HG02571 (cell line): ENCODE data around the gene YLPM1.

Experiments used
- ATAC-seq: cut with Tn5 transposase; IDR thresholded peaks from one replicate; pipeline ENCODE4 v1.9.1; 2021; ENCODE audit warnings: mild to moderate bottlenecking, moderate library complexity; ENCODE audit not compliant: unreplicated experiment

The YLPM1 gene

DNA sequence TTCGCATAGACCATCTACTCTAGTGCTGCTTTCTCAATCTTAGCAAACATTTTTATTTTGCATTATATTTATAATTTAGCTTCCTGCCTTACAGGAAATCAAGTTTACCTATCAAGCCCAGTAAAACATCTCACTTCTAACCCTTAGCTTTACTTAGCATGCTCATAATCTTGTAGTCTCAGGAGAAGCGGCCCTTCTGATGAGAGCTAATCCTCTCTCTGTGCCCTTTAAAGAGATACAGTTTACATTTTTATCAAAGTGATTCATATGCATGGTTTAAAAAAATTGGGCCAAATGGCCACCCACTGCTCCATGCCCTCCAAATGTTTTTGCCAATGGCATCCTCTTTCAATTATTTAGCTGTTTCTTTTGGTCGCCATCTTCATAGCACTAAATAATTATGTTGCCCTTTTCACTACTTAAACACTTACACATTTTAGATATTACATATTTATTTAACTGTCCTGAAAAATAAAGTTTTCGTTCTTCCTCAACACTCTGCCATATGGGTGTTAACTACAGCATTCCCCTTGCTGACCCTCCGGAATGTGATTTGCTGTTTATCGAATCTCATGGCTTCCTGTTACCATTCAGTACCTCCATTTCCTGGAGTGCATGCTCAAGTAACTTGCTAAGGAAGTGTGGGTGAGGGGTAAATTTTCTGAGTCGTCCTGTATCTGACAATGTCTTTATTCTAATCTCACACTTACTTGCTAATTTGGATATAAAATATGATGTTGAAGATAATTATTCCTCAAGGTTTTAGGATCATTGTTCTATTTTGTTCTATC lies 29.3 kb downstream of the YLPM1 start:
- ATAC-seq = no peak

DNA sequence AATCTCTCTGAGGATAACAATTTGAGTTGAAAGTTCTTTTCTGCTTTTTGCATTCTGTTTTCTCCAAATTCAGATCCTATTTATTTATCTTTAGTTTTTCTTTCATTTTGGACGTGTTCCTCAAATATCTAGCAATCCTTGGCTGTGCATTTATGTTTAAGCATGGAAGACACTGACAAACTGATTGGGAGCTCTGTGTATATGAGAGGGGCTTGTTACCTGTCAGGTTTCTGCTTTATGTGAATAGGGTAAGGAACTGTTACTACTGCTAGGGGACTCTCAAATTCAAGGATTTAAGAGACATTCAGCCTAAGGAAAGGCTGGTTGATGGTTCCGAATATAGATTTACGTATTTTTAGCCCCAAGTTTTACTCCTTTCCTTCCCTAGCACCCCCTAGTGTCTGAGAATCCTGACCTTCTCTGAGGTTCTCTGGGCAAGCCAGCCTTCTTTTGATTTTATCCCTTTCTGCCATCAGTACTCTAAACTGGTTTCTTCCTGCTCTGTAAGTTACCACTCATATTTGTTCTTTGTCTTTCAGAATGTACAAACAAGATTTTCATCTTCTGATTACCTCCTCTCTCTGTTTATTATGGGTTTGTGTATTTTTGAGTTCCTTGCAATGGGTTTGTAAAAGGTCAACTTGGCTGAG lies 30.5 kb downstream of the YLPM1 start:
- no peak for ATAC-seq

- ATAC-seq = no peak
These were observed 31.8 kb downstream of the YLPM1 start for GRCh38 chr14:74794947-74795346.

DNA sequence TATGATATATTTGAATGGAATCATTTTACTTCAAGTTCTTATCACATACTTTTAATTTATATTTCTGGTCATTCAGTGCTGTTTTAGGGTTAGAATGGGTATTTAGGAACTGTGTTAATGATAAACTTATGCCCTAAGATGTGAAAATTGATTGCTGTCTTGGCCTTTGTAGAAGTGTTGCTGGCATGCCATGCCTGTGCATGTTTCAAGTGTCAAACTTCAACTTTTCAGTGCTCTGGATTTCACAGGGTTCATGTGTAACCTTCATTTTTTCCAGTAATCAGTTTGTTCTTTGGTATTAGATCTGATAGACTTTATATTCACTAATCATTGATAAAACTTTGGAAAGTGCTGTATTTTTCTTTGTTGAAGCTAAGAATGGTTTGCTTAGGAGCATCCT lies 36.6 kb downstream of the YLPM1 start:
- ATAC-seq = no peak

DNA sequence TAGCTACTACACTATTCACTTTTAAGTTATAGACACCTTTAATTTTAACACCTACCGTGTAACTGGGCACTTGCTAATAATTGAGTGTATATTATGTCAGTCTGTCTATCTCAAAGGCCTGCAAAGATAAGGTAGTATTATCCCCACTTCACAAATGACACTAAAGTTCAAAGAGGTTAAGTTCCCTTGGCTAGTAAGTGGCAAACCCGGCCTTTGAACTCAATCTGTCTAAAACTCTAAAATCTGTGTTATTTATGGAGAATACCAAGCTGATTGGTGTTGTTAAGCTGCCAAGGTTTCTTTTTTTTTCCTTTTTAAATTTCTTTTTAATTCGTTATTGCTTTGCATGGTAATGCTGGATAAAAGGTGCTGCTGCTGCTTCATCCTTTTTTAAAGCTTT lies 37.7 kb downstream of the YLPM1 start:
- ATAC-seq = no peak

- no peak for ATAC-seq
These were observed 38.3 kb downstream of the YLPM1 start for GRCh38 chr14:74801396-74801795.

- ATAC-seq = no peak
These were observed 41.2 kb downstream of the YLPM1 start for GRCh38 chr14:74804219-74804825.

DNA sequence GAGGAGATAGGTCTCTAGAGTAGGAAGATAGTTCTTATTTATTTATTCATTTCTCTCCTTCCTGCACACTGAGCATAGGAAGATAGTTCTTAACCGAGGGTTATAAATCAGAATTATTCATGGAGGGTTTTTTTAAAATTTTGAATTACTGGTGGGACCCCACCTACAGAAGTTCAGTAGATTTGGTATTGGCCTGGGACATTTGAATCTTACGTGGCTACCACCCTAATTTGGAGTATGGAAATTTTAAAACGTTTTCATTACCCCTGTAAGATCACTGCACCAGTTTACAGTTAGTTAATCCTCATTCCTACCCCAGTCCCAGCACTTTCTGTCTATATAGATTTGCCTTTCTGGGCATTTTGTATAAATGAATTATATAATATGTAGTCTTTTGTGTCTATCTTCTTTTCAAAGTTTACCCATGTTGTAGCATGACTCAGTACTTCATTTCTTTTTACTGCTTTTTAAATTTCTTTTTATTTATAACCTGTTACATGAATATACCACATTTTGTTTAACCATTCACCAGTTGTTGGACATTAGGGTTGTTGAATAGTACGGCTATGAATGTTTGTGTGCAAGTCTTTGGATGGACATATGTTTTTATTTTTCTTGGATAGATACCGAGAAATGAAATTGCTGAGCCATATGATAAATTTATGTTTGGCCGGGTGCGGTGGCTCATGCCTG lies 44.9 kb downstream of the YLPM1 start:
- ATAC-seq = no peak

- no peak for ATAC-seq
These were observed 53.0 kb downstream of the YLPM1 start for GRCh38 chr14:74816124-74816523.

DNA sequence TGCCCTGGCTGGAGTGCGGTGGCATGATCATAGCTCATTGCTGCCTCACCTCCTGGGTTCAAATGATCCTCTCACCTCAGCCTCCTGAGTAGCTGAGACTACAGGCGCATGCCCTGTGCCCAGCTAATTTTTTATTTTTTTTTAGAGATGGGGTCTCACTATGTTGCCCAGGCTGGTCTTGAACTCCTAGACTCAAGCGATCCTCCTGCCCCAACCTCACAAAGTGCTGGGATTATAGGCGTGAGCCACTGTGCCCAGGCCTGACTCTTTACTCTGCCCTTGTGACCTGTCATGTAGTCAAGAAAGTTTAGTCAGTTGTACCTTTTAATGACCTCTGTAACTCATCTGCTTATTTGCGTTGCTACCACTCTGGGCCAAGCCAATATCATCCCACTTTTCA lies 57.2 kb downstream of the YLPM1 start:
- ATAC-seq = no peak

DNA sequence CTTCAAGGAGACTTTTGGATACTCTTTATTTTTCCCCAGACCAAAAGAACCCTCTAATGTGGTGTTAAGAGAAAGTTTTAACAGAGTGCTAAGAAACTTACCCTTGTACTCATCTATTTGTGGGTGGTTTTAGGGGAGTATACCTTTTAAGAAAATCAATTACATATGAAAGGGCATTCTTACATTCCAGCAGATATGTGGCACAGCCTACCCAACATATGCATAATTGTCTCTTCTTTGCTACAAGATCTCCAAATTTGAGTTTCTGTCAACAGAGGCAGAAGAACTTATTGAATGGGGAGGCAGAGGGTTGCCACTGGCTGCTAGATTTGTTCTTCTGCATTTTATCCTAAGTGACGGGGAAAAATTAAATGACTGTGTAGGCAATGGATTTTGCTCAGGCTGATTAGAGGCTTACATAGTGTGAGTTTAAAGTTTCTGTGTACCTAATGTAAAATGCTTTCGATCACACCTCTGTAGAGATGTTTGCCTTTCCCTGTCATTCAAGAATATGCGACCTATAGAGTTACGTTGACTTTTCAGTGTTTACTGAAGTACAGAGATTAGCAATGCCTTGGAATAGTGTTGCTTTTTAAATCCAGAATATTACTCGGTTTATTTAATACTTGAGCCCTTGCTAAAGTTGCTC lies 58.3 kb downstream of the YLPM1 start:
- no peak for ATAC-seq

DNA sequence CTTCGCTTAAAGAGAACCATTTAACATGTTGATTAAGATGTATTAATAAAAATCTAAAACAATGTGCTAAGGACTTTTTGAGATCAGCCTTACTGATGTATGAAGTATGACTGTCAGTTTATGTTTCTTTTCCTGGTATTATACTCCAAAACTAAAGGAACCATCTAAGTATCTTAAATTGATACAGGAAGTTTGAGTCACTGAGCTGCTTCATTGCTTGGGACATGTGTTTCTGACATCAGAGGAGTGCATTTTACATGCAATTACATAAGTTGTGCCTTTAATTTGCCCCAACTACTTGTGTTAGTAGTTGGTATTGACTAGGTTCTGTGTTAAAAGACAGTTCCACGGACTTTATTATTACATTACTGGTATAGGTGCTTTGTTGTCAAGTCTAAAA lies 61.9 kb downstream of the YLPM1 start:
- no peak for ATAC-seq

DNA sequence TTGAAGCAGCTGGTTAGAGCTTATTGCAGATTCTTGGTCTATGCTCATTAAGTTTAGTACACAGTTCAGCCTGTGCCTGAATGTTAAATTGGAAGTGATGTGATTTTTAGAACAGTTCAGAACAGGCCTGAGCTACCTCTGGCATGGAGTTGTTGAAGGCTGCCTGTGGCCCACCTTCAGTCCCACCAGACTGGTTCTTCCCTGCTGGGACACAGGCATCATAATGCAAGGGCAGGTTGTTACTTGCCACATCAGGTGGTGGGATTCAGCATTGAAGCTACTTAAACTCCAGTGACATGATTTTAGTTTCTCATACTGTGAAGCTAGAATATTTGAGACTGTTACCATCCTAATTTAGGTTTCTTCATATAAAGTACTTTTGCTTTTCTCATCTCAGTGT lies 63.5 kb downstream of the YLPM1 start:
- ATAC-seq = no peak

- no peak for ATAC-seq
These were observed 66.1 kb downstream of the YLPM1 start for GRCh38 chr14:74829251-74829650.

GRCh38 chr14:74832849-74833248 lies 69.7 kb downstream of the YLPM1 start:
- no peak for ATAC-seq

DNA sequence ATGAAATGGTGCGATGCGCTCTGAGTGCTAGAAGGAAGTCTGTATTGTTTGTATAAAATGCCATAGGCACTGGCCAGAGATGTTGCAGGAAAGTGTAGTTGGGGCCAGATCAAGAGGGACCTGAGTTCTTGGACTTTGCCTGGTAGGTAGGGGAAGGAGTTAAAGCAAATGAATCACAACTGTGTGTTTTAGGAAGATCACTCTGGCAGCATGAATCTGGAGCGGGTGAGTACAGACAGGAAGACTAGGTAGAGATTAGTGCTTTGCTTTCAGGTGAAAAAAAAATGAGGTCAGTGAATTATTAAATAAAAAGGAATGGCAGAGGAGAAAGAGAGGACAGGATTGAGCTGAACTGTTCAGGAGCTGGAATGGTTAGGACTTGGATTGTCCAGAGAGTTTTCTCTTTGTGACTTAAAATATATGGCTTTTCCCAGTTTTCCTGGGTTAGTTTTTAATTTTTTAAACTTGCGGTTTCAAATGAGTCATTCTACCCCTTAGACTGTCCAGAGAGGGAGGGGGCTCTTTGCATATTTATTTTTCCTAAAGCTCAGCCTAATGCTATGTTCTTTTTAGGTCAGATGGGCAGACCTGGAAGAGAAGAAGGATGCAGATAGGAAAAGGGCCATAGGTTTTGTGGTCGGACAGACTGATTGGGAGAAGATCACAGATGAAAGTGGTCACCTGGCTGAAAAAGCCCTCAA lies 71.7 kb downstream of the YLPM1 start:
- ATAC-seq = no peak

DNA sequence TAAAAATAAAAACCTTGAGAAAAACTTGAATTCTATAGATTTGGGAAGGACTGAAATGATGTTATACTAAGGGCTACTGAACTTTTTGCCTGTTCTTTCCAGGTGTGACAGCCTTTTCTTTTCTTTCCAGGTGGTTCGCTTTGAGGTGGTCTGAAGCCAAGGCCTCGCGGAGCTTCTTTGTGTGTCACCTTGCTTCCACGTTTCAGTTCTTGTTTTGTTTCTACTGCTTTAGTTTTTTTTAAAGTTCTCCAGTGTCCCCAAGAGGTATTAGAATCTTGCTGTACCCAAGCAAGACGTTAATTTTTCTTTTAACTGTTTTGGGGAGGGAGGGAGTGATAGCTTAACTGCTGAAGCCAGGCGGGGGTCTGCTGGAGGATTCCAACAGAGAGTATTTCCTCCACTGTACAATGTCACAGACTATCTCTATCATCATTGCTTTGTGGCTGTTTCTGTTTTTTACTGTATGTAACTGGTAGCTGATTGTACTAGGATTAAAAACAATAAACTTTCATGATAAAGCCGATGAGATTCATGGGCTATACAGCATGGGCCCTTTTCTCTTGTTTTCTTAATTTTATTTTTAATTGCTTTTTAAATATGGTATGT lies 72.6 kb downstream of the YLPM1 start:
- ATAC-seq = no peak

DNA sequence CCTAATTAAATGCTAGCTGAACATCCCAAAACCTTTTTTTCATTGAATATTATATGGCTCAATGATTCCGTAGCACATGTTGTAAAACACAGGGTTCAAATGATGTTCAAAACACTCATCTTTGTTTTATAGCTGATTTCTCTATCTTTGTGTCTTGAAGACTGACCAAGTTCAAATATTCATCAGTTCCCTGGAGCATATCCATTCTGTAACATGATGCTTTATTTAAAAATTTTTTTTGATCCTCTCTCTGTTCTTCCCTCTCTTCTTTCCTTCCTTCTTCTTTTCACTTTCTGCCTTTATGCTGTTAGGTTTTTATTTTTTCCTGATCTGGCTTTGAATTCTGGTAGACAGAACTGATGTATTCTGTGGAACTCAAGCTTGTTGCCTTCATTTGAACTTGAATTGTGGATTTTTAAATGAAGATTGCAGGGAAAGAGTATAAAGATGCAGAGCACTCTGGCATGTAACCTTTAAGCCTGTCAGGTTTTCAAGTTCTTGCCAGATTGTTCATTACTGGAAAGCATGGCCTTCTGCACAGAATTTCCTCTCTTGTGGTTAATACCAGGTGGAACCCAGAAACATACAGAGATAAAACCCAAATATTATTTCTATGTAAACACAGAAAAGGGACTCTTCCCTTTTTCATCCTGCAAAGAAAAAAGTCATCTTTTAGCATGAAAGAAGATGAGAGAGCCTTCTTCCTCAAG lies 73.3 kb downstream of the YLPM1 start:
- no peak for ATAC-seq

DNA sequence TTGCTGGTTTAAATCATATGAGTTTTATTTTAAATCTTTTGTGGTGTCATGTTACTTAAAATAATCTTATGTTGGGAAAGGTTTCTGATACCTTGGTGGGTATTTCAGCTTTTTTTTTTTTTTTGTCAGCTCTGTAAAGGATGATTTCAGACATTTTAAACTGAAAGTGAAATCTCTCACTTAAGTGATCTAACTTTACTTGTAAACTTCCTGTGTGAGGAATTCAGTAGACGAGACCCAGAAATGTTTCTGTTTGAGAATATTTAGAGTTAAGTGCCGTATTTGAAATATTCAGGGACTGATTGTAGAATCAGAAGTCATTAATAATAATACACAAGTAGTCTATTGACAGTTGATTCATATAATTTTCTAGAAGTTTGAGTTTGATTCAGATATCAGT lies 75.0 kb downstream of the YLPM1 start:
- ATAC-seq = no peak
